Ammon's horn (tissue), 1 donor: ENCODE data around the gene ADCY2.
"Not testable (repeated sequence)": the region's sequence is repeated elsewhere in the genome, so short reads cannot be mapped to it uniquely, and the experiment has no call there.

Experiments
- DNase-seq: peaks from one replicate; pipeline ENCODE4 v3.0.0-alpha.2; 2016; ENCODE audit warnings: low spot score

The ADCY2 gene

DNA sequence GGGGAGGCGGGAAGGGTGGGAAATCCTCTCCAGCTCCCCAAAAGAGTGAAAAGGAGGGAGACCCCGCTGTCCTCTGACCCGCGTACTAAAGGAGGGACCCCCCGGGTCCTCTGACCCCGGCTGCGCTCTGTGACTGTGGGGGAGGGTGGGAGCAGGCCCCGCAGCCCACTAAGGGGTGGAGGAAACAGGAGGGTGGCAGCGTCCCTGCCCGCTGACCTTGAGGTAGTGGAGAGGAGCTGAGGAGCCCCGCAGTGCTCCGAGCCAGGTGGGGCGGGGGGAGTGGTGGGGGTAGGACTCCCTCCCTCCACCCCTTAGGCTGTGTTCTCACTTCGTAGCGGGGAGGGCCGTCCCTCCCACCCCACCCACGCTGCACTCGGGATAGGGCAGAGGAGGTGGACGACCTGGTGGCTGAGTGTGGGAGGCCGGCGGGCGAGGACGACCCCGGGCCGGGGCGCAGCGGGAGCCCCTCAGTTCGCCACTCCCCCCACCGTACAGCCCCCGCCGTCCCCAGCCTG is 449 bp upstream of the ADCY2 start:
- no peak for DNase-seq

- peak; percentile 68 for DNase-seq
Observed at GRCh38 chr5:7396713-7397454, 946 bp downstream of the ADCY2 start.

GRCh38 chr5:7397937-7398336 is 2.0 kb downstream of the ADCY2 start:
- no peak for DNase-seq

DNA sequence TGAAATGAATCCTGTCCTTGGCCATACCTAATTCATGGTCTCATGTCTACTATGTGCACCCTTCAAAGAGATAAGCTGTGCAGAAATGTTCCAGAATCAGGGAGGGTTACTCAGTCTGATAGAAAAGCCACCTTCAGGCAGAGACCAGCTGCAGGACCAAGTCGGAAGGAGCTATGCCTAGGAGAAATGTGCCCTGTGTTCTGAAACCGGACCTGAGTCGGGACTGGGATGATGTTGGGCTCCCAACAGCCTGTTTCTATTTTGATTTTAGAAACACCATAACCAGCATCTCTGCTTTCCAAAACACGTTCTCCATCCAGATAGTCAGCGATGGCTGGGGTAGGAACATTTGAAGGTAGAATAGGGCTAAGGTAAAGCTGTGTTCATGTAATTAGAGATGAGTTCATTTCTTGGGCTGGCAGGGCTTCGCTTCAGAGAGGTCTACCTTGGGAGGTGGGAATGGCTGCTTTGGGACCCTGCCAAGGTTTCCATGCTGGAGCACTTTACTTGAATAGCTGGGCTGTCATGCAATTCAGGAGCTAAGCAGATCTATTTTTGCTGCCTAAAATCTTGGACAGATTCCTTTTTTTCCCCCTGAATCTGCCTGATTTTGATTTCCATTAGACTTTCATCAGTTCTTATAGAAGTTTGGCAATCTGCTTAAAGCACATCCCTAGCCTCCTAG is 2.8 kb downstream of the ADCY2 start:
- no peak for DNase-seq

GRCh38 chr5:7405277-7405676 is 9.3 kb downstream of the ADCY2 start:
- DNase-seq = no peak

DNA sequence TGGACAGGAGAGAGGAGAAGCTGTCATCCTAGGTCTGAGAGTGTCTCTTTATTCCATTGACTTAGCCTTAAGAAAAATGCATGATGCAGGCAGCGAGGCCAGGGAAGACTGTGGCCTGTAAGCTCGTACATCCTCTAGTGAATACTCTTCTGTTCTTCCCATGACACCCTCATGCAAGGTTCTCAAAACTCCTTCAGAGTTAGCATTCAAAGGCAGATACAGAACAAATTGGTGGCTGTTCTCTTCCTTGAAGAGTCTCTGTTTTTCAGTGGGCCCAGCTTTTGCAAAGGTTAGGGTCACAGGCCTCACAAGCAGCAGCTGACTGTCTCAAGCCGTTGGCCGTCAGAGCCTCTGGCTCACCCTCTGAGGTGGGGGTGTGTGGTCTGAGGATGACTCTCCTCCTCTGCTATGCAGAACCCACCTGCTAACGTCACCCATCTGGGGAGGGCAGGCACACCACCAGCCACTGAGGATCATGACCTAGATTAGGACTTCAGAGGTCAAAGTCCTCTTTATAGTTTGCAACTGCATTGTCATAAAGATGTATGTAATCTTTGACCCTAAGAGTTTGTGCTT is 15.1 kb downstream of the ADCY2 start:
- no peak for DNase-seq

GRCh38 chr5:7412409-7412808 is 16.5 kb downstream of the ADCY2 start:
- DNase-seq = peak; percentile 45

- no peak for DNase-seq
Observed at GRCh38 chr5:7415123-7415522, 19.2 kb downstream of the ADCY2 start.

GRCh38 chr5:7415587-7416535 is 19.9 kb downstream of the ADCY2 start:
- no peak for DNase-seq

GRCh38 chr5:7418276-7418675 is 22.3 kb downstream of the ADCY2 start:
- no peak for DNase-seq

- DNase-seq = no peak
Observed at GRCh38 chr5:7419367-7419766, 23.4 kb downstream of the ADCY2 start.

DNA sequence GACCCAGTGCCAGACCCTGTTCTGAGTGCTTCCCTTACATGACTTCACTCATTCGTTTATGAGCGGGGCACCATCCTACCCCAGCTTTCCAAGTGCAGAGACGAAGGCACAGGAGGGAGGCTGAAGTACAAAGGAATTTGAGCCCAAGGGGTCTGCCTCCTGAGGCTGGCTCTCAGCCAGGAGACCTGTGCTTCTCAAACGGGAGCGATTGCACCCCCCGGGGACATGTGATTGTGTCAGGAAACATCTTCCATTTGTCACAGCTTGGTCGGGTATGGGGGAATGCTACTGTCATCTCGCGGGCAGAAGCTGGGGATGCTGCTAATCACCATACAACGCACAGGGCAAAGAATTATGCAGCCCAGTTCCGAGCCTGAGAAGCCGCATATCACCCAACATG is 23.9 kb downstream of the ADCY2 start:
- DNase-seq = no peak

DNA sequence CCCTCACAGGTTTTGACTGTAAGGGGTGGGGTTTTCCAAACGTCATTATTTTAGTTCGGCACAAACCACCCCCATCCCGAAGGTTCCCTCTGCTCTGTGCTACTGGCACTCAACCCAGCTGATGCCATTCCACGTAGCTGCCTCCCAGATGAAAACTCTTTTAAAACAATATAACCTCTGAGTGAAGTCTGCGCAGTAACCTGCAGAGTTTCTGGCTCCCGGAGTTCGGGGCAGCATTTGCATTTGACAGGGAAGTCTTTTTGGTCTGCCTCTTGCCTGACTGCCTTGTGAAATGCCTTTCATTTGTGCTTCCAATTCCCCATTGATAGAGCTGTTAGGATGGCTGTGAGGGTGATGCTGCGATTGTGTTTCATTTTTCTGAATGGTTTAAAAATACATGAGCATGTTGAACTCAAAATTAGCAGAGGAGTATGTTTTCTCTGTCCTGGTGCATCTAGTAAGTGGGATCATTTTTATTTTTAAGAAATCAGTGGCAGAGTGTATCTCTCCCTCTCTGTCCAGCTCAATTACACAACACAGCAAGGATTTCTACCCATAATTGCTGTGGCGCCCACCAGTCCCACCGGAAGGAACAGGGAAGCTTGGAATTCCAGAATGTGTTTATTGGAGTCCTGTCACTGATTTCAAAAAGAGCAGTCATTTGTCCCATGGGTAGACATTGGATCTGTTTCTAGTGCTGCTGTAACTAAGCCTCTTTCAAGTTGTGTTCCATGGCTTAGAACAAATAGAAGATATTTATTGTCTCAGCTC is 24.8 kb downstream of the ADCY2 start:
- peak; percentile 47 for DNase-seq

DNA sequence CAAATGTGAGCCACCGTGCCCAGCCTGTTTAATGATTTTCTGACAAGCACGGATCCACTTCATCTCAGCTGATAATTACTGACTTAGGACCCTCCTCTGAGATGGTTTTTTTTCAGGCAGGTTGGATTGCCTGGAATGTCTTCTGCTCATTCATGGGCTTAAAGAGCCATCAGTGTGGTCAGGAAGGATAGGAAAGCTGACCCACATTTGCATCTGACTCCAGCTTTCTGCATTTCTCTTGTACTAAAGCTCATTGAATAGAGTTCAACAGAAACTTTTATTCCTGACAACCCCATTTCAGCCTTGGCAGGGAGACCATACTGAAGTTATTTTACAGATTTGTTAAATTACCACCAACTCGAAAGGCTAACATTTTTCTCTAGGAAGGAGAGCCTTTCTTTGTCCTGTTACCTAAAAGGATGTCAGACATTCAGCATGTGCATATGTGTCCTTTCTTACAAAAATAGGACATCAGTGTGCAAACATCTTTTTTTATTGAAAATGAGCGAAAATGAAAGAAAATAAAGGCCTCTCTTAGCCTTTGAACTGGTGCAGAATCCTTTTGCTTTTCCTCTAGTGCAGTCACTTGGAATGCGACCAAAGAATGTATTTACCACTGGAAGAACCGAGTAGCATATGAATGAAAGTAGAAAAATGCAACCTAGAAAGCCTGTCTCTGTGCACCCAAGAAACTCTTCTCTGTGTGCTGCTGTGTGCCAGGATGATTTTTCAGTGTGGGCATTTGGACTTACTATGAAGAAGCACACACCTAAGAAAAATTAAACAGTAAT is 26.6 kb downstream of the ADCY2 start:
- DNase-seq = no peak

DNA sequence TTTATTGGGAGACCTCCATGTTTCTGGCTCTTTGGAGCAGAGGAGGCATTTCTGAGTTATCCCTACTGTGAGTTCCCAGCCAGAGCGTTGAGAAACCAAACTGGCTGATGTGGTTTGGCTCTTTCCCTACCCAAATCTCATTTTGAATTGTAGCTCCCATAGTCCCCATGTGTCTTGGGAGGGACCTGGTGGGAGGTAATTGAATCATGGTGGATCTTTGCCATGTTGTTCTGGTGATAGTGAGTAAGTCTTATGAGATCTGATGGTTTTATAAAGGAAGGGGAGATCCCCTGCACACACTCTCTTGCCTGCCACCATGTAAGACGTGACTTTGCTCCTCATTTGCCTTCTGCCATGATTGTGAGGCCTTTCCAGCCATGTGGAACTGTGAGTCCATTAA is 27.3 kb downstream of the ADCY2 start:
- DNase-seq = not testable (repeated sequence)

DNA sequence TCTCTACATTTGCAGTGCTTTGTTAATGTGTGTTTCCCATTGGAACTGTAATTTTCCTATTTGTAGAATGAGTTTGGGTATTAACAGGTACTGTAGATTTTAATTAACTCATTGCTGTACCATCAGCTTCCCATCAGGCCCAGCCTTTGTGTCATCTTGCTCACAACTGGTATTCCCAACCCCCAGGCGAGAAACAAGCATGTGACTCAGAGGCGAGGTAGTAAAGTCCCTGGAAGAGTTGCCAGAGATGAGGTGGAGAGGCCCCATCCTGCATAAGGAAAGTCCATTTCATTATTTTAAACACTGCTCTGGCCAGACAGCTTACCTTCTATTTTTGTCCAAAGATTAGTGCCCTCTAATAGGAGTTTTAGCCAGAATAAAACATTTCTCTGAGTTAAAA is 29.9 kb downstream of the ADCY2 start:
- no peak for DNase-seq

GRCh38 chr5:7426284-7426683 is 30.3 kb downstream of the ADCY2 start:
- no peak for DNase-seq

DNA sequence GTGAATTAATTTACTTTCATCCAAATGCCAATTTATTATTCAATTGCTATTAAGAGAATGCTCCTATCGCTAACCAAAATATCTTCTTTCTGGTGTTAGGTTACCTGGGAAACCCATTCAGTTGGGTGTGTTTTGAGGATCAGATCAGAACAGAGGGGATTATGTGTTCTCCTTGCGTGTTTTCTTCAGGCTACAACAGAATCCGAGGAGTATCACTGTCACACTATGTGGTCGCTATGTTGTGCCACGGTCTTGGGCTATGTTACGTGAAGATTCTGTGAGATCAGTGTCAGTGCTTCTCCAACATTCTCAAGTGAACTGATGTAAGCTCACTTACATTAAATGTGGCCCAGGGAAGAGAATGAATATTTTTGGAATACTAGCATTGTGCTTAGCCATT is 39.0 kb downstream of the ADCY2 start:
- no peak for DNase-seq

DNA sequence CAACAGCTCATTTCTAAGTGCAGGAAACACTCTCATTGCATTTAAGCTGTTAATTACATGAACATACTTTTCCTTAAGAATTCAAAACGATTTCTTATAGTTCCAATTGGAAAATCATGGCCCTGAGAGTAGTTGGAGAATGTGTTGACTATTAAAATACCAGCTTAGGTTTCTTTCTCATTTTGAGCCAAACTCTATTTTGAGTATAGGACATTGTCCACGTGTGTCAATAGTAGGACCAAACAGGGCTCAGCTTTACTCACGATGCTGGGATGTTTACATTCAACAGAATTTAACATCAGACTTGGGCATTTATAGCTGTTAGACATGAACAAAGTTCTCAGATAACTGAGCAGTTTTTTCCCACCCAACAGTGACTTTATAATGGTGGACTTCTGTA is 39.6 kb downstream of the ADCY2 start:
- DNase-seq = no peak

DNA sequence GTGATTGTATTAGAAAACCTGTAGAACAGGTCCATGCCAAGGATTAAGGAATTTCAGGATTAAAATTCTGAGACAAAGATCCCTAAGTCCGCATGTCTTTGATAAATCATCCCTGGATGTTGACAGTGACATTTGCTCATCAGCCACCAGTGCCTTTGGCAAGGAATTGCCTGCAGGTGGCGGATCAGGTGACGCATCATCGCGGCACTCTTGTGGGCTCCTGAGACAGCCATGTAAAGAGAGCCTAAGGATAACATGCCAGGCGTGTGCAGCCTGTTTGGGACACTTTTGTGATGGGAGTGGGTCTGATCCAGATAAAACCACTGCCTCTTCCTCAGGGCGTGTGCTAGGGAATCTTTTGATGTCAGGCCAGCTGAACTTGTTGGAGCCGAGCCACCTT is 40.6 kb downstream of the ADCY2 start:
- DNase-seq = no peak
